Fibroblast of the aortic adventitia (primary cell): ENCODE measurements around the gene TRIAP1. TPM values are rescaled to one million over a fixed set of nuclear protein-coding genes. Genes with fewer than 3 reads are reported as not detected.

Experiments
- DNase-seq: peaks from one replicate; pipeline ENCODE4 v3.0.0-alpha.2; 2010; ENCODE audit warnings: low read depth
- H3K4me3 ChIP-seq: 2 replicates; pipeline ENCODE4 v1.5.1; 2011; ENCODE audit warnings: low read depth, mild to moderate bottlenecking, control low read depth, low read length, moderate library complexity
- total RNA-seq: library from RNA; depleted of rRNA; stranded (reverse); fragments of >200 nt; gene quantifications from 2 replicates; pipeline ENCODE4 v1.2.3, GENCODE V29; 2012; ENCODE audit warnings: low replicate concordance
- TF ChIP-seq, protein P1 (sequence below): IDR thresholded peaks from 2 replicates; pipeline ENCODE4 v1.5.1; 2011; ENCODE audit warnings: mild to moderate bottlenecking, low read length, control low read depth, inconsistent platforms; ENCODE audit not compliant: insufficient read depth

Gene TRIAP1
- total RNA-seq, 1 donor: 39.0 TPM

DNA sequence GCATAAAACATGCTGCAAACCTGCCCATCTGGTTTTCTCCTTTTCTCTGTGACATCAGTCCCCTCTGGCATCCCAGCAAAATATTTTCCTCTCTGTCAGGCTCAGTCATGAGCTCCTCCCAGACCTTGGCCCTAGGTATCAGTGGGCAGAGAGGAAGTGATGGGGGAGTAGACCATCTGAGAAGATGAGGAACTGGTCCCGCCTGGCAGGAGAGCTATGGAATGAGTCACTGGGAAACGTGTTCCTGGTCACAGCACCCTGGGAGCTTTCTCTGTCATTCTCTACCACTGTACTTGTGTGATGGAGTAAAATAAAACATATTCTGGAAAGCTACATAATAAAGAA is 28.4 kb upstream of the TRIAP1 start:
- H3K4me3 ChIP-seq: no peak overlapping the region
- TF ChIP-seq, protein P1, sequence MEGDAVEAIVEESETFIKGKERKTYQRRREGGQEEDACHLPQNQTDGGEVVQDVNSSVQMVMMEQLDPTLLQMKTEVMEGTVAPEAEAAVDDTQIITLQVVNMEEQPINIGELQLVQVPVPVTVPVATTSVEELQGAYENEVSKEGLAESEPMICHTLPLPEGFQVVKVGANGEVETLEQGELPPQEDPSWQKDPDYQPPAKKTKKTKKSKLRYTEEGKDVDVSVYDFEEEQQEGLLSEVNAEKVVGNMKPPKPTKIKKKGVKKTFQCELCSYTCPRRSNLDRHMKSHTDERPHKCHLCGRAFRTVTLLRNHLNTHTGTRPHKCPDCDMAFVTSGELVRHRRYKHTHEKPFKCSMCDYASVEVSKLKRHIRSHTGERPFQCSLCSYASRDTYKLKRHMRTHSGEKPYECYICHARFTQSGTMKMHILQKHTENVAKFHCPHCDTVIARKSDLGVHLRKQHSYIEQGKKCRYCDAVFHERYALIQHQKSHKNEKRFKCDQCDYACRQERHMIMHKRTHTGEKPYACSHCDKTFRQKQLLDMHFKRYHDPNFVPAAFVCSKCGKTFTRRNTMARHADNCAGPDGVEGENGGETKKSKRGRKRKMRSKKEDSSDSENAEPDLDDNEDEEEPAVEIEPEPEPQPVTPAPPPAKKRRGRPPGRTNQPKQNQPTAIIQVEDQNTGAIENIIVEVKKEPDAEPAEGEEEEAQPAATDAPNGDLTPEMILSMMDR: no peak
- peak; percentile 46 for DNase-seq

DNA sequence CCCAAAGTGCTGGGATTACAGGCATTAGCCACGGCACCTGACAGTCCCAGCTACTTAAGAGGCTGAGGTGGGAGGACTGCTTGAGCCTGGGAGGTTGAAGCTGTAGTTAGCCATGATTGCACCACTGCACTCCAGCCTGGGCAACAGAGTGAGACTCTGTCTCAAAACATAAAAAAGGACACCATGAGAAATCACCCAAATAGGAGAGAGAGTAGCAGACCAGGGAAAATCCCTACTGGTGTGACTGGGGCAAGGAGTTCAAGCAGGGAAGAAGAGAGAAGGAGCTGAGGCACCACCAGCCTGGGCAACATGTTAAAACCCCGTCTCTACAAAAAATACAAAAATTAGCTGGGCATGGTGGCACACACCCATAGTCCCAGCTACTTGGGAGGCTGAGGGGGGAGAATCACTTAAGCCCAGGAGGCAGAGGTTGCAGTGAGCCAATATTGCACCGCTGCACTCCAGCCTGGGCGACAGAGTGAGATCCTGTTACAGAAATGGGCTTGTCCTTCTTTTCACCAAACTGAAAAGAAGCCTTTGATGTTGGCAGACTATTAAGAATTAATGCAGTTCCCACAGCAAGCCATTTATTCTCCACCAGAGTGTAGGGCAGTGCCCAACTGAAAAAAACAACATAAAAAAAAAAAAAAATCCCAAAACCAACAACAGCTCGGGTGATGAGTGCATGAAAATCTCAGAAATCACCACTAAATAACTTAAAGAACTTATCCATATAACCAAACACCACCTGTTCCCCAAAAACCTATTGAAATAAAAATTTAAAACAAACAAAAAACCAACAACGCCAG is 27.8 kb upstream of the TRIAP1 start:
- no peak overlapping the region for H3K4me3 ChIP-seq
- TF ChIP-seq, protein P1: no peak
- DNase-seq: no peak

DNA sequence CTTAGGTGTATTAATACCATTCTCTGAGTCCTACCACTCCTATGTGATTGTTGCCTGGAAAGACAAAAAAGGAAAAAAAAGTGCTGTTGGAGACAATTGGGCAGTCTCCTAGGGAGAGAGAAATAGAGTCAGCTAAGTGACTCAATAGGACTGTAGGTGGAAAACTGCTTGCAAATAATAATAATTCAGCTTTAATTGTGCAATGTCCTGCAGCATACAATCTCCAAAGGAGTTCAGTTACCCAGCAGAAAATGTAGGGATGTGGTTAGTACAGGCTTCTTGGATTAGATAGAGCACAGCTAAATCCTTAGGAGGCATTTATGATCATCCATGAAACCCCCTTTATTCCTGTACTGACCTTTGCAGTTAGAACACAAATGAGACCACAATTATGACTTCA is 26.3 kb upstream of the TRIAP1 start:
- no peak for DNase-seq
- no peak overlapping the region for H3K4me3 ChIP-seq
- TF ChIP-seq, protein P1: no peak

DNA sequence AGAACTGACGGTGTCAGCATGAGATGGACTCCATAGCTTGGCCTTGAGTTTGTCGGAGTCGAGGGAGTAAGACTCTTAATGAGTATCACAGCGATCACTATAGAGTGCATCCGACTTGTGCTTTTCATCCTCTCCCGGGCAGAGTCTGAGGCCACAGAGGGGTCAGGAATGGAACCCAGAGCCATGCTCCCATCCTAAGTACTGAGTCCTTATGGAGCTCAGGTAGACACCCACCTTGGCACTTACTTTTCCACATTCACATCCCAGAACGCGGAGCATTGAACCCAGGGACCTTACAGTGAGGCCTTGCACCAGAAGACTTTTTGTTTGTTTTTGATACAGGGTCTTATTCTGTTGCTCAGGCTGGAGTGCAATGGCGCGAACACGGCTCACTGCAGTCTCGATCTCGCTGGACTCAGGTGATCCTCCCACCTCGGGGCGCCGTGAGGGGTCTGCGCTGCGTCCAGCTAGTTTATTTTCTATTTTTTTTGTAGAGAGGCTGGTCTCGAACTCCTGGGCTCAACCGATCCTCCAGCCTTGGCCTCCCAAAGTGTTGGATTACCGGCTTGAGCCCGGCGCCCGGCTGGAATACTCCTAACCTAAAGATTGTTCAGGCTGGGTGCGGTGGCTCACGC is 24.1 kb upstream of the TRIAP1 start:
- DNase-seq: peak; percentile 37
- TF ChIP-seq, protein P1: no peak
- peak overlapping the region; percentile 93 for H3K4me3 ChIP-seq

DNA sequence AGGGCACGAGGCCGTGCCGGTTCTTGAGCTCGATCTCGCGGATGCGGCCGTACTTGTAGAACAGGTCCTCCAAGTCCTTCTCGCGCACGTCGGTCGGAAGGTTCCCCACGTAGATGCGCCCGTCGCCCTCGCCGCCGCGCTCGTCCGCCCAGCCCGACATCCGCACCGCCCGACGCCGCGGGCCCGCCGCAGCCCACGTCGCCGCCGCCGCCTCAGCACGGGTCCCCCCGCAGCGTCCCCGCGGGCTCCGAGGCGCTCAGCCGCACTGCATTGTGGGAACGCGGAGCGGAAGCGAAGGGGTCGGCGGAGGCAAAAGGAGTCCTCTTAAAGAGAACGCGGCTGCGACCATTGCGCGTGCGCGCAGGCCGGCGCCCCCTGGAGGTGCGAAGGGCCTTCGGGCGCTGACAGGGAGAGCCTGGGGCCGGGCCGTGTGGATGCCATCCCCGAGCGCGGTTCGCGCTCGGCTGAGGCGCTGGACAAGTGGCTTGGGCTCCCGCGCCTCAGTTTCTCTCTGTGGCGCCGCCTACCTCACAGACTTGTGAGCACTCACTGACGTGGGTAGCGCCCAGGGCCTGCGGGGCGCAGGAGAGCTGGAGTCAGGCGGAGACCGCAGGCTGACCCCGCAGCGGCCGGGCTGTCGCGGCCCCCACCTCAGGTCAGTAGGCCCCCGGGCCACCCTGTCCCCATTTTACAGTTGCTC is 23.4 kb upstream of the TRIAP1 start, which contains the start of gene SRSF9:
Gene SRSF9, minus strand, starts transcription at position 299 of the 700 bp plus-strand sequence. Its CDS starts 139 bp downstream, at position 160.
- TF ChIP-seq, protein P1: peak; percentile 89
- DNase-seq: peak; percentile 98

DNA sequence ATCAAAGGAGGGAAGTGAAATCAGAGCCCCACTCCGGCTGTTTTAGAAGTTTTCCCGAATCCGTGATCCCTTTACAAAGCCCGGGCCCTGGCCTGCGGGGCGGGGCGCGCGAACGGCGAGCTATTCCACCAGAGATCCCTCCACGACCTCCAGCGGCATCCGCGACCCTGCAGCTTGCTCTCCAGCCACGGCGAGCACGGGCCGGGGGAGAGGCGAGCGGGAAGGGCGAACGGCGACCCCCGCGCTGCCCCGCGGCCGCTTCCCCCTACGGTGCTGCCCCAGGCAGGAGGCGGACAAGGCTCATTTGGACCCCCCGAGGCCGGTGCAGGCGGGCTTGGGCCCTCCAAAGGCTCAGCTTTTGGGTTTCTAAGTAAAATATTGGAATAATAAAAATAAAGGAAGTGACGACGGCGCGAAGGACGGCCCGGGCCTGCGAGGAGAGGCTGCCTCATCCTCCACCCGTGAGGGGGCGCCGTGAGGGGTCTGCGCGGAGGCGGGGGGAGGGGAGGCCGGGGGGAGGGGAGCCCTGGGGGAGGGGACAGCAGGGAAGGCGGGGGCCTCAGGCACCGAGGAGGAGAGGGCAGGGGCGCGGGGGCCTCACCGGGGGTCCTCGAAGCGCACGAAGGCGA is 22.8 kb upstream of the TRIAP1 start:
- DNase-seq: no peak

More for the DNA sequence above, 23.4 kb upstream of the TRIAP1 start, which contains the start of gene SRSF9:
- H3K4me3 ChIP-seq: peak within 1 kb of the TSS; percentile 93

More for the DNA sequence above, 22.8 kb upstream of the TRIAP1 start:
- TF ChIP-seq, protein P1: no peak
- H3K4me3 ChIP-seq: peak overlapping the region; percentile 93
